Measurements from ENCODE around the gene GSE1.

The GSE1 gene

DNA sequence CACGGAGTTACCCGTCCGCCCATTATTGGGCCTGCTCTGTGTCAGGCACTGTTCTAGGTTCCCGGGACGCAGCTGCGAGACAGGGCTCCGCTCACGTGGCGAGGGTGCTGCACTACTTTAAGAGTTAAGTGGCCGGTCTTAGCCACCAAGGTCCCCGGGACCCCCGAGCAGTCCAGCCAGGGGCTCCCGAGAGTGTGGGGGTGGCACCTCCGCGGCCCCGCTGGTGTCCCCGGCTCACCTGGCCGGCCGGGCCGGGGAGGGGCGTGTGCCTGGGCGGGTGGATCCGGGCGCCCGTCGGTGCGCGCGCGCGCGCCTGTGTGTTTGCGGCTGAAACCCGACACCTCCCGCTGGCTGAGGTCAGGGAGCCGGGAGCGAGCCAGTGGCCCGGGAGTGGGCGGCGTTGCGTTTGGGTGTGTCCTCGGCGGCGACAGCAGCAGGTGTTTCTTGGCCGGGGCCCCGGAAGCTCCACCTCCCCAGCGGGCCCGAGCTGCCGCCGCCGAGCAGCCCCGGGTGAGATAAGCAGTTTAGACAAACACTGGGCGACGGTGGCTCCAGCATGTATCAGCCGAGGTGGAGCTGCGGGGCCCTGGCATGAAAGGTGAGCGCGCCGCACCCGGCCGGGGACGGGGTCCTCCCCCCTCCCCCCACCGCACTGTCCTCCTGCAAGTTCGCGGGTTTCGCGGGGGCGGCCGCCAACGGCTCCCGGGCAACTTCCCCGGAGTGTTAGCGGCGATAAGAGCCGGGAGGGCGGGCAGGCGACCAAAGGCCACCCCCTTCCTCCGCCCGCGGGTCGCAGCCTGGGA, at the start of gene GSE1:
Gene GSE1 (plus strand): TSS at position 522 of the 803 bp plus-strand sequence. CDS start 70 bp downstream, at position 592.
- DNase-seq (ENCODE audit: low read depth in 2 of 2) = peak; percentile 53 to 54

DNA sequence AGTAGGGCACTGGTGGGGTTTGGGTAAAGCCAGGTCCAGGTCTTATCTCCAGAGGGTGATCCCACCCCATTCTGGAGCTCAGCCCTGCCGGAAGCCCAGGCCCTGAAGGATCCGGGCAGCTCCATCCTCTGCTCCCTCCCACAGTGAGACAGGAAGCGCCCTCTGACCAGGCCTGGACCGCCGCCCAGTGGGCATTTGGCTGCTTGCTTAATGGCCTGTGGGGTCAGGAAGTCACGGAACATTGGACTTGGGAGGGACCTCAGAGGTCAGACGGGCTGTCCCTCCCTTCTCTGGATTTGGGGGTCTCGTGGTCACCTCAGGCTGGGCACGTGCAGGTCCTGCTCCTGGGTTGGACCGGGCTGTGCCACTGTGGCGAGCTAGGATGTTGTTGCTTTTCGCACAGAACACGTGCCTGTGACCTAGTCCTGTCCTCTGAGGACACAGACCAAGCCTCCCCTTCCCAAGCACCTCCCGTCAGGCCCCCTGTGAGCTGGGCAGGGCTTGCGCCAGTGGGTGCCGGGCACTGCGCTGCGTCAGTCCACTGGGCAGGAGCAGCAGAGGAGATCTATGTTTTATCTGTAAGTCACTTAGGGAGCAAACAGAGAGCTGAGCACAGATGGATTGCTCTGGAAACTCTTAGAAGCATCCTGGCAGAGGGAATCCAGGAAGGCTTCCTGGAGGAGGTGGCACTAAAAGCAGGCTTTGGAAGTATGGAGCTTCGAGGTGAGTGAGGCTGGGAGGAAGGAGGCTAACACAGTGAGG, 49.4 kb upstream of the GSE1 start:
- DNase-seq (ENCODE audit: low read depth in 2 of 2) = no peak

DNA sequence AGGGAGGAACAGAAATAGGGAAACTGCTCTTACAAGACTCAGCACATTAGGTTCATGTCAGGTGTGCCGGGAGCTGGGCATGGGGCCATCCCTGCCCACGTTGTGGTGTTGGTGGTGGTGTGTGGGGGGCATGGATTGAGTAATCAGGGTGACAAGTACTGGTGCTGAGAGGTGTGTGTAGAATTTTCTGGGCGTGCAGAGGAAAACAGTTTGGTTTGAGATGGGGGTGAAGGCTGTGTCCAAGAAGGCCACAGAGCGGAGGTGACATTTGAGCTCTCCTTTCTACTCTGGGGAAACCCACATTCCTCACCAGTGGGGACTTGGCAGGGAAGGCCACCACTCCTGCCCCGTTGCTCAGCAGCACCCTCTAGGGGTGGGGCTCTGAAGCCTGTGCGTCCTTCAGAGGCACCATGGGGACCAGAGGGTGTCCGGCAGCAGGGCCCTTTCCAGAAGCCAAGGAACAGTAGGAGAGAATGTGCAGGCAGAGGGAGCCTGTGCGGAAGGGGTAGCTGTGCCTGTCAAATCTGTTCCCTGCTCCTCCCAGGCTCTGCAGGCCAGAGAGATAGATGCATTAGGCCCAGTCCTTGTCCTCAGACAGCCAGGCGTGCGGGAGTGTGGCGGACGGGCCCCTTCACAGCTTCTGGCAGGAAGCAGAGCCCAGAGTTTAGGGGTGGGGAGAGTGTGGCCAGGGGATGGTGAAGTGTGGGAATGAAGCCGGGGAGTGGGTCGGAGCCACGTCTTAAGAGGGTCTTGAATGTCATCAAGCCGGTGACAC, 48.7 kb upstream of the GSE1 start:
- DNase-seq (ENCODE audit: low read depth in 2 of 2) = peak in 1 of 2 donors; percentile 33

DNA sequence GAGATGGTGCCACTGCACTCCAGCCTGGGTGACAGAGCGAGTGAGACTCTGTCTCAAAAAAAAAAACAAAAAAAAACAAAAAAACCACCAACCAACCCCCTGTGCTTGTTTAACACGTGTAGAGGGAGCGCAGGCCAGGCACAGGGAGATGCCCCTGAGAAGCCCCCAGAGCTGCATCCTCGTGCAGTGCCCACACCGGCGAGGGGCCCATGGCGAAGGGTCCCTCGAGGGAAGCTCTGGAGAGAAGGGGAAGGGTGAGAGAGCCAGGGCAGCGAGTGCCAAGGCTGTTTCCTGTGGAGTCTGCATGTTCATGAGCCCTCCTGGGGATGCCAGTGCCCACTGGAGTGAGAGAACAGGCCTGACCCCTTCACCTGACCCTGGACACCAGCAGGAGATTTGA, 47.8 kb upstream of the GSE1 start:
- no peak for DNase-seq (ENCODE audit: low read depth in 2 of 2)

DNA sequence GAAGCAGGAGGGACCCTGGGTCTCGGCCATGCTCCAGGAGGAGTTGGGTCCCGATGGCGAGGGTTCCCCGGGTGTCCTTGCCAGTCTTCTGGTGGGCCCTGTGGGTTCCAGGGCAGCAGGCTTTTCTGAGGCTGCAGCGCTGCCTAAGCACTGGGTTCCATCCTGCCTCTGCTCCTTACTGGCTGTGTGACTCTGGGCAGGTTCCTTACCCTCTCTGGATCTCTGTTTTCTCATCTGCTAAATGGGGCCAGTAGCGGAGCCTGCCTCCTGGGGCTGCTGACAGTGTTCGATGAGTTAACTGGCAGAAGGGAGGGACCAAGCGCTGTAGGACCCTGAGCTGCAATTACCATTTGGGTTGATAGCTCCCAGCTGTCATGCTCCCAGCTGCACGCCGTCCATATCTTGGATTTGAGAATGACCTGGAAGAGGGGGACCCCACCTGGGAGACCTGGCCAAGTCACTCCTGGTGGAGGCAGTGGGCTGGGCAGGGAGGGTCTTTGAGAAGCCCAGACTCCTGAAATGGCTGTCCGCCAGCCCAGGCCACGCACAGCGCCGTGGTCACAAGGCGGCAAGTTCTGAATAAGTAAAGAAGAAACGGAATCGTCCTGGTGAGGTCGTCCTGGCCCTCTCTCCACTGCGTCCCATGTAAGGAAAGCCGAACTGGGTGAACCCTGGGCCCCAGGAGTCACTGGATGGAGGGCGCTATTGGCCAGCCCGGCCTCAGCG, 47.2 kb upstream of the GSE1 start:
- DNase-seq (ENCODE audit: low read depth in 2 of 2) = no peak

DNA sequence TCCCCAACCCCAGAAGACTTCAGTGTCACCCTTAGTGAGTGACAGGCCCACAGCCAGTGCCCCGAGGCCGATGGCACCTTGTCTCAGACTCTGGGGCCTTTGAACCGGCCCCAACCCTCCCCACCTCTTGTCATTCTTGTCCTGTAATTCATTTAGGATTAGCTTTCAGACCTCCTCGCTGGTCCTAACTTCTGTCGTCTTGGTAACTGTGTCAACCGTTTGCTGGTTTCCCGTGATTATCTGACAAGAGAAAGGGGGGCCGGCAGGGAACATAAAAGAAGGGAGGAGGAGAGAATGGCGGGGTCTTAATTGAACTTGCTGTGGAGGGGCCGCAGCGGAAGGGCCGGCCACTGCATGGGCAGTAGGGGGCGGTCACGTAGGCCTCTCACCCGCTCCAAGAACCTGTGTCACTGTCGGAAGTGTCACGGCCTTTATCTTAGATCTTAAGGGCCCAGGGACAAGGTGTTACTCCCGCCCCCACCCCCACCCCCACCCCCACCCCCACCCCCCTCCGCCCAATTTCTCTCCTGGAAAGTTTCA, 46.5 kb upstream of the GSE1 start:
- no peak for DNase-seq (ENCODE audit: low read depth in 2 of 2)

DNA sequence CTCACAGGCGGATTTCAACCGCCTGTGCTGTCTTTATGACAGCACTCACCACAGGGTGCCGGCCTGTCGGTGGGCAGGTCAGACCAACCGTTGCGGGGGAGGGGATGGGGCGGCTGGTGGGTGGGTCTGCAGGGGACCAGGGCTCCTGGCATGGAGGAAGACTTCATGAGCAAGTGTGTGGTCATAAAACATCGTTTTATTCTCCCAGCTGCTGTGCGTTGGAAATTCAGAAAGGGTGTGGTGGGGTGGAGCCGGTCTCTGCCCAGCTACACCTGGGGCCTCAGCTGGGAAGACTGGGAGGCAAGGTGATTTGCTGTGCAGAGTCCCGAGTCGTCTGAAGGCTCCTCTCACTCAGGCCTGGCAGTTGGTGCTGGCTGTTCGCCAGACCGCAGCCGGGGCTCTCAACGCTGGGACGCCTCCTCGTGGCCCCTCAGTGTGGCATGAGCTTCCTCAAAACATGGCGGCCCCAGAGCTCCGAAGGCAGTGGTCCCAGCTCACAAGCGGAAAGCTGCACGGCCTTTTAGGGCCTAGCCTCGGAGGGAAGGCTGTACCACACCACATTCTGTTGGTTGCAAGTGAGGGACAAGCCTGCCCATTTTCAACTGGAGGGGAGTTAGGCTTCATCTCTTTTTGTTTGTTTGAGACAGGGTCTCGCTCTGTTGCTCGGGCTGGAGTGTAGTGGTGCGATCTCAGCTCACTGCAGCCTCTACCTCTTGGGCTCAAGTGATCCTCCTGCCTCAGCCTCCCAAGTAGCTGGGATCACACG, 45.8 kb upstream of the GSE1 start:
- no peak for DNase-seq (ENCODE audit: low read depth in 2 of 2)

DNA sequence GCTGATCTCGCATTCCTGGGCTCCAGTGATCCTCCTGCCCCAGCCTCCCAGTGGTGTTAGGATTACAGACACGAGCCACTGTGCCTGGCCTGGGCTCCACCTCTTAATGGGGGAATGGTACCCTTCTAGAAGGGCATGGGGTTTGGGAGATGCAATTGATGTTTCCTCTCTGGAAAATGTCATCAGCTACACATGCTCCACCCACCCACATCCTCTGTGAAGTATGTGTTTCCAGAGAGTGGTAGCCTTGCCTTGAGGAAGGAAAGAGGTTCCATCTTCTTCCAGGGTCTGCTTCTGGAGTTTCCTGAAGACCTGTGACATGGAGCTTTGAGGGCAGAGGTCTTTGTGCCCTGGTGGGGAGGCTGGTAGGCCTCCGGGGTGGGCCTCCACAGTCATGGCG, 45.2 kb upstream of the GSE1 start:
- DNase-seq (ENCODE audit: low read depth in 2 of 2) = no peak

DNA sequence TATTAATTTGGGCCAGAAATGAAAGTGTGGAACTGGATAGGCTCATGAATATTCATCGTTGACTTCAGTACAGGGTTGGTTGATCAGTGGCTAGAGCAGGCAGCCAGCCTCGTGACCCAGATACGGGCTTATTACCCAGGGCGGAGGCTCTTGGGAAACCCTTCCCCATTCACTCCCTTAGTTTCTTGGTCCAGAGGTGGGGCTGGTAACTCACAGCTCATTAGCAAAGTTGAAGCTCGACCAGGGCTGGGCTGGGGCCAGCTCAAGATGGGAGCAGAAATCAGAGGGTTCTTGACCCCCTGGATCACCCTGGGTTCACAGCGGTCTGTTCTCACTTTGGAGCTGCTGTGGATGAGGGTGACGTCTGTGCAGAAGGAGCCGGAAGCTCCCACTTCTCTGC, 44.6 kb upstream of the GSE1 start:
- no peak for DNase-seq (ENCODE audit: low read depth in 2 of 2)

DNA sequence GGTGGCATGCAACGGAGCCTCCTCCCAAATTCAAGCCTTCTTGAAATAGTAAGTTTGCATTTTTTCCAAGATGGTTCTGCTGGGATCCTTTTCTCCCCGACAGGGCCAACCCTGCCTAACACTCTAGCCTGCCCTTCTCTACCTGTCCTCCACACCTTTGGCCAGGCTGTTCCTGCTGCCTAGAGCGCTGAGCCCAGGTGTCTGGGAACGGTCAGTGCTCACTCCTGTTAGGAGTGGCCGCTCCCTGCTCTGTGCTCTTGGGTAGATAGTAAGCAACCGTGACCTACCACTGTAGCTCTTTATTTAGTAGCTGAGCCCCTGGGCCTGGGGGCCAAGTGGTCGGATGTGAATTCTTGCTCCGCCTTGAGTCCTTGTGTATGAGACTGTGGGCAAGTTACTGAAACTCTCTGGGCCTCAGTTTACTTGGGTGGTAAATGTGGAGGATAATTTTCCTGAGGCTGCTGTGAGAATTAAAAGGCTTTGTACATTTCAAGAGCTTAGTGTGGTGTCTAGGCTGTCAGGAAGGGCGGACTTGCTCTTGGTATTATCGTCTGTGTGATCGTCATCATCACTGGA, 44.0 kb upstream of the GSE1 start:
- no peak for DNase-seq (ENCODE audit: low read depth in 2 of 2)

DNA sequence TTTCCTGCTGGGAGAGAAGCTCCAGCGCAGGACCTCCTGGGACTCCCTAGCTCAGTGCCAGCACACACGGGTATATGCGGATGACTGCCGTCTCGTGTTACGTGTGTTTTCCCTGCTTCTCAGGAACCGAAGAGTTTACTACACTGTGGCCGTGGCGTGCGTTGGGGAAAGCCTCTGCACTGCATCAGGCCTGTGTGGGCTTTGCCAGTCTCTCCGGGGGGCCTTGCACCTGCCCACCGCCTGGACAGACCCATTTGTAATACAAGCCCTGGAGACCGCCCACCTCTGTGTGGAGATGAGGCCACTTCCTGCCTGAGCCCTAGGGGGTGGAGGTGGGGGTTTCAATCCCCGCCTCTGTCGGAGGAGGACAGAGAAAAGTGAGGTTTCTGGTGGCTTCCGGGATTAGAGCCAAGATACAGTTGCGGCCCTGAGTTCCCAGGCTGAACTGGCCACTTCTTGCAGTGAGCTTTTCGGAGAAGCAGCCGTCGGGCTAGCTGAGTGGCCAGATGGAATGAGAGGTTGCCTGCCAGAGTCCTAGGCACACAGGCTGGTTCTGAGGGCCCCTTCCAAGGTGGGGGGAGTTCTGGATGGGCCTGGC, 43.4 kb upstream of the GSE1 start:
- DNase-seq (ENCODE audit: low read depth in 2 of 2) = peak in 1 of 2 donors; percentile 14

DNA sequence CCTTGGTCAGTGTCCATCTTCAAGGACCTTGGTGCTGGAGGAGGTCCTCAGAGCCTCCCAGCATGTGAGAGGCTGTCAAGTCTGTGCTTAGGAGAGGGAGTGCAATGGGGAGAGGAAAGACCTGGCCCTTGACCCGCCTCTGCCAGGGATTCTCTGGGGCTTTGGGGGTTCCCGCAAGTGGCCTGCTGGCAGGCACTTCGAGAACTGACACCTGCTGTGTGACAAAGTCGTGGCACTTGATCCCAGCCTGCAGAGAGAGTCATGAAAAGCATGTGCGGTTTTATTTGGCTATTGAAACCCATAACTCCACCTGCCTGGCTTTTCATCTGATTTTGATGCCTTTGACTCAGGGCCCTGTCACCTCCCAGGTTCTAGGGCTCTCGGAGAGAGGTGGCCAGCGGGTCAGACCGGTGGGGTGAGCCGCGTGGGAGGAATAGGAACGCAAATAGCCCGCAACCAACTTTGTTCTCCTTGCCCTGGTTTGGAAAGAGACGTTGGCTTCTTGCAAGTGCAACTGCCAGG, 42.8 kb upstream of the GSE1 start:
- peak in 1 of 2 donors; percentile 15 for DNase-seq (ENCODE audit: low read depth in 2 of 2)

DNA sequence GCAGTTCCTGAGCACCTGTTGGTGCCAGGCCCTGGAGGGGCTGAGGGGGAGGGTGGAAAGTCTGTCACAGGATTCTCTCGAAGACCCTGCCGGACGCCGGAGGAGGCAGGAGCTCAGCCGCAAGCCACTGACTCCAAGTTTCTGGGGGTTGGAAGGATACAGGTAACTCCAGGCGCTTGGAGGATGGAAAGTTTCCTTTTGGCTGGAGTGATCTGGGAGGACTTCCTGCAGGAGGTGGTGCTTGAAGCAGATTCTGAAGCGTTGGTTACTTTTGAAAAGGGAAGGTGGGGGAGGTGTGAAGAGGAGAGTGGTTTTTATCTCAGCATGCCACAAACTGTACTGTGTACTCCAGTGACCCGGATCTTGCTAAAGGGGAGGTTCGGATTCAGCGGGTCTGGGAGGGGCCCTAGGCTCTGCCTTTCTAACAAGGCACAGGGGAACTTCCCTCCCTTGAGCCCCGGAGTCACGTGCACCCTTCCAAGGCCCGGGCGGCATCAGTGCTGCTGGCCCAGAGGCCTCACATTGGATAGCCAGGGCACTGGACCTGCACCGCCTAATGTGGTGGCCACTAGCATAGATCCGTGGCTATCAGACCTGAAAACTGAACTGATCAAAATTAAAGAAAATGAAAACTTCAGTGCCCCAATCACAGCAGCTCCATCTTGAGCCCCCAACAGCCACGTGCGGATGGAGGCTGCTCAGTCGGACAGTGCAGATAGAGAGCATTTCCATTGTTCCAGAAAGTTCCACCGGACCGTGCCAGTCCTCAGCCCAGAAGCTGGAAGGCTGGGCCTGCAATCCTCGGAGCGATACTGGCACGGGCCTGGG, 42.2 kb upstream of the GSE1 start:
- DNase-seq (ENCODE audit: low read depth in 2 of 2) = peak in 1 of 2 donors; percentile 25

DNA sequence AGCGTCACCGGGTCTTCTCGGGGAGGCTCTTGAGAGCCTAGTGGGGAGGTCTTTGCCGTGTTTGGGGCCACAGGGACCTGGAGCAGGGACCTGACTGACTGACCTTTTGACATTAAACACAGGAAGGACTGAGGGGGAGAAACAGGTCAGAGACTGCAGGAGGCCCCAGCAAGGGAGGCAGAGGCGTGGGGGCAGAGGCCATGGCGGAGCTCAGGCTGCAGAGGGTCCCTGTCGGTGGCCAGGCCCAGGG, 41.6 kb upstream of the GSE1 start:
- no peak for DNase-seq (ENCODE audit: low read depth in 2 of 2)

DNA sequence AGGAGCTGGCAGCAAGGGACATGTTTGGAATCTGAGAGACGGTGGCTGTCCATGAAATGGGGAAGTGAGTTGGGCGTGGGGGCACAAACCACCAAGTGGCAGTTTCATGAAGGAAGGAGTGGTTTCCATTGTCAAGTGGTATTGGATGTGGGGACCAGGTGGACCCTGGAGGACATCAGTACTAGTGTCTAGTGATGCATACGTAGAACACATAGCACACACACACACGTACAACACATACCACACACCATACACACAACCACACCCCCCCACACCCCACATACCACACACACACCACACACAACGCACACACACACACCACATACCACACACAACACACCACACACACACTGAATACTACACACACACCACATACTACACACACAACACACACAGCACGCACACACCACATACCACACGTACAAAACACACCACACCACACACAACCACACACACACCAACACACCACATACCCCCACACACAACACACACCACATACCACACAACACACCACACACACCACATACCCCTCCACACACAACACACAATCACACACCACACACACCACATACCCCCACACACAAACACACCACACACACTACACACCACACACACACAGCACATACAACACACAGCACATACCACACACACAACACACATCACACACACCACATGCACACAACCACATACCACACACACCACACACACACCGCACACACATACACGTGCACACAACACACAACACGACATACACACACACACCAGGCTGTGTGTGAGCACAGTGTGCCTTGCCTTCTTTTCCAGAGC, 41.1 kb upstream of the GSE1 start:
- DNase-seq (ENCODE audit: low read depth in 2 of 2) = no peak

DNA sequence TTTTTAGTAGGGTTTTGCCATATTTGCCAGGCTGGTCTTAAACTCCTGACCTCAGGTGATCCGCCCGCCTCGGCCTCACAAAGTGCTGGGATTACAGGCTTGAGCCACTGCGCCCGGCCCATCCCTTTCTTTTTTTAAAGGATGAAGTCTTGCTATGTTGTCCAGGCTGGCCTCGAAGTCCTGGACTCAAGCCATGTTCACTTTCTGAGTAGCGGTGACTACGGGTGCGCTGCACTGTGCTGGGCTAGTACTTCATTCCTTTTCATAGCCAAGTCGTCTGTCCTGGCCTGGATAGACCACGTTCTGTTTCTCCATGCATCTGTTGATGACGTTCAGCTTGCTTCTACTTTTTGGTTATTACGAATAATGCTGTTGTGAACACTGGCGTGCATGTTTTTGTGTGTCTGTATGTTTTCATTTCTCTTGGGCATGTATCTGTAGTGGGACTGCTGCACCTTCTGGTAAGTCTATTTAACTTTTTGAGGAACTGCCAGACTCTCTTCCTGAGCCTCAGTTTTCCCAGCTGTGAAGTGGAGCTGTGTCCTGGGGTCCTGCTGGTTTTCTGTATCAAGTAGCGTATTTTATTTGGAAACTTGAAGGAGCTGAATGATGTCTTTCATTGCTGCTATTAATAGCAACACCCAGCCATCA, 40.0 kb upstream of the GSE1 start:
- no peak for DNase-seq (ENCODE audit: low read depth in 2 of 2)

Data from stimulated activated CD4-positive, alpha-beta T cell treated with anti-CD3 and anti-CD28 coated beads, Interleukin-15, amount 100 ng/mL, for 48 hours (primary cell).